ENCODE measurements around the gene AXIN2.

- TF ChIP-seq, protein P1, sequence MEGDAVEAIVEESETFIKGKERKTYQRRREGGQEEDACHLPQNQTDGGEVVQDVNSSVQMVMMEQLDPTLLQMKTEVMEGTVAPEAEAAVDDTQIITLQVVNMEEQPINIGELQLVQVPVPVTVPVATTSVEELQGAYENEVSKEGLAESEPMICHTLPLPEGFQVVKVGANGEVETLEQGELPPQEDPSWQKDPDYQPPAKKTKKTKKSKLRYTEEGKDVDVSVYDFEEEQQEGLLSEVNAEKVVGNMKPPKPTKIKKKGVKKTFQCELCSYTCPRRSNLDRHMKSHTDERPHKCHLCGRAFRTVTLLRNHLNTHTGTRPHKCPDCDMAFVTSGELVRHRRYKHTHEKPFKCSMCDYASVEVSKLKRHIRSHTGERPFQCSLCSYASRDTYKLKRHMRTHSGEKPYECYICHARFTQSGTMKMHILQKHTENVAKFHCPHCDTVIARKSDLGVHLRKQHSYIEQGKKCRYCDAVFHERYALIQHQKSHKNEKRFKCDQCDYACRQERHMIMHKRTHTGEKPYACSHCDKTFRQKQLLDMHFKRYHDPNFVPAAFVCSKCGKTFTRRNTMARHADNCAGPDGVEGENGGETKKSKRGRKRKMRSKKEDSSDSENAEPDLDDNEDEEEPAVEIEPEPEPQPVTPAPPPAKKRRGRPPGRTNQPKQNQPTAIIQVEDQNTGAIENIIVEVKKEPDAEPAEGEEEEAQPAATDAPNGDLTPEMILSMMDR (IDR thresholded peaks at IDR 0.05) = no peak
- TF ChIP-seq POLR2AphosphoS5 (IDR thresholded peaks at IDR 0.05) (no peak), POLR2A (IDR thresholded peaks at IDR 0.05) (no peak), EP300 (IDR thresholded peaks at IDR 0.05) (no peak)
Measured at GRCh38 chr17:65550075-65550662, 11.3 kb downstream of the AXIN2 start.

Measured in sigmoid colon (tissue), 4 donors.